CD4-positive, alpha-beta T cell treated with Interferon alpha-2 for 1 hour (primary cell): ENCODE measurements around the gene LINC01488.
A peak's percentile ranks its signal among the peaks of the same experiment; 100 is the strongest.

Source experiments
- DNase-seq, 2 donors: peaks; one replicate each; pipeline ENCODE4 v3.0.0-alpha.2; 2020 to 2022

The LINC01488 gene

GRCh38 chr11:69535908-69536307 lies 54.4 kb downstream of the LINC01488 start:
- no peak for DNase-seq

- no peak for DNase-seq
These were observed 54.9 kb downstream of the LINC01488 start for GRCh38 chr11:69536406-69536805.

GRCh38 chr11:69537126-69537525 lies 55.7 kb downstream of the LINC01488 start:
- no peak for DNase-seq

GRCh38 chr11:69537855-69538640 lies 56.6 kb downstream of the LINC01488 start:
- no peak for DNase-seq

- no peak for DNase-seq
These were observed 57.4 kb downstream of the LINC01488 start for GRCh38 chr11:69538854-69539253.

- peak in 1 of 2 donors; percentile 7 for DNase-seq
These were observed 58.1 kb downstream of the LINC01488 start for GRCh38 chr11:69539416-69540117.

- no peak for DNase-seq
These were observed 58.9 kb downstream of the LINC01488 start for GRCh38 chr11:69540118-69541000.

GRCh38 chr11:69541001-69541285 lies 59.5 kb downstream of the LINC01488 start:
- no peak for DNase-seq

- DNase-seq = no peak
These were observed 60.2 kb downstream of the LINC01488 start for GRCh38 chr11:69541501-69542313.

- DNase-seq = no peak
These were observed 61.1 kb downstream of the LINC01488 start for GRCh38 chr11:69542314-69543168.
